ENCODE data around the gene IL12B.

Gene IL12B

DNA sequence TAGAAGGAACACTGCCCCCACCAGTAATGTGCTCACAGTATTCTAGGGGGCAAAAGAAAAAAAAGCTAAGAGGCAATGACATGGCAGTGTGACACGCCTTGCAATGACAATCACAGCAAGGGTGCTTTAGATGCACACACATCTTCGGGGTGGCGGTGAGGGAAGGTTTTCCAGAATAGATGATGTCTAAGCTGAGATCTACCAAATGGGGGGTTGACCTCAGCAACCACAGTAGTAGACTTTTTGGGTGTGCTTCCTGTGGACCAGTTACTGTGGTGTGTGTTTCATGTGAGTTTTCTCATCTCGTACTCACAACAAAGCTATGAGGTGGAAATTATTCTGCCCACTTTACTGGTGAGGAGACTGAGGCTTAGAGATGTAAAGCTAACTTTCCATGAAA is 10.2 kb upstream of the IL12B start:
- no peak for DNase-seq (ENCODE audit: low read depth)
- TF ChIP-seq, protein P1, sequence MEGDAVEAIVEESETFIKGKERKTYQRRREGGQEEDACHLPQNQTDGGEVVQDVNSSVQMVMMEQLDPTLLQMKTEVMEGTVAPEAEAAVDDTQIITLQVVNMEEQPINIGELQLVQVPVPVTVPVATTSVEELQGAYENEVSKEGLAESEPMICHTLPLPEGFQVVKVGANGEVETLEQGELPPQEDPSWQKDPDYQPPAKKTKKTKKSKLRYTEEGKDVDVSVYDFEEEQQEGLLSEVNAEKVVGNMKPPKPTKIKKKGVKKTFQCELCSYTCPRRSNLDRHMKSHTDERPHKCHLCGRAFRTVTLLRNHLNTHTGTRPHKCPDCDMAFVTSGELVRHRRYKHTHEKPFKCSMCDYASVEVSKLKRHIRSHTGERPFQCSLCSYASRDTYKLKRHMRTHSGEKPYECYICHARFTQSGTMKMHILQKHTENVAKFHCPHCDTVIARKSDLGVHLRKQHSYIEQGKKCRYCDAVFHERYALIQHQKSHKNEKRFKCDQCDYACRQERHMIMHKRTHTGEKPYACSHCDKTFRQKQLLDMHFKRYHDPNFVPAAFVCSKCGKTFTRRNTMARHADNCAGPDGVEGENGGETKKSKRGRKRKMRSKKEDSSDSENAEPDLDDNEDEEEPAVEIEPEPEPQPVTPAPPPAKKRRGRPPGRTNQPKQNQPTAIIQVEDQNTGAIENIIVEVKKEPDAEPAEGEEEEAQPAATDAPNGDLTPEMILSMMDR (IDR thresholded peaks at IDR 0.05; ENCODE audit: low read depth, low read length, missing control alignments), result no peak
- no peak overlapping the region for H3K4me3 ChIP-seq (ENCODE audit: low read depth, low read length)
- in situ Hi-C loops (cut with HindIII; ENCODE audit: low sequenced_read_pairs), result no loop called here

DNA sequence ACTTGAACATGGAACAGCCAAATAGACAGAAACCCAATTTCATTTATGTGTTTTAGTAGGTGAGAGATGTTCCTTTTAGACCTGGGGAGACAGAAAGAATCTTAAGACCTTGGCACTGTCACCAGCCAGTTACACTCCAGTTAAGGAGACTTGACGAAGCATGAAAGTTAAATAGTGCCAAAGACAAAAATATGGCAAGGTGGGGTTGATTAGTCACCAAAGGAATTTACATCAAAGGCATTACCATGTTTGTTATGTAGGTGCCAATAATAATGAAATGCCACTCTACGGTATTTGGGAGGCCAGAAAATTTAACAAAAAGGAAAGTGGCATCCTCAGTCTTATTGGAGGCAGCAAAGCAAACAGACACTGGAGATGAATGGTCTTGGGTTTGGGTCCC is 9.2 kb upstream of the IL12B start:
- no peak for DNase-seq (ENCODE audit: low read depth)
- no peak overlapping the region for H3K4me3 ChIP-seq (ENCODE audit: low read depth, low read length)
- TF ChIP-seq, protein P1 (IDR thresholded peaks at IDR 0.05; ENCODE audit: low read depth, low read length, missing control alignments), result no peak
- in situ Hi-C loops (cut with HindIII; ENCODE audit: low sequenced_read_pairs), result no loop called here

DNA sequence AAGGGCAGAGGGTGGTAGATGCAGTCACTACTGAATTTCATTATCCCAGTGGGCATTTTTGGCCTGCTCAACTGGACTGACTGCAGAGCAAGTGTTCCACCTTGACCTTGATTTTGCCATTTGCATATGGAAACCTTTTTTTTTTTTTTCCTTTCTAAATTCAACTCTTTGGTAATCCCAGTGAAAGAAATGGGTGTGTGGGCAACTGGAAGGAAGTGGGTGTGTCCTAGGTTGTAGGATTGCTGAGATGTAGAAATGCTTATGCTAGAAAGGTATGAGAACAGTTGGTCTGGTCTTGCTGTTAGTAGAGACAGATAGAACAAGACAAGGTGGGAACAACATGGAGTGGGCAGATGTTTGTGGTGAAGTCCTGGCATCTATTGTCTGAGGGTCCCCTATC is 7.8 kb upstream of the IL12B start:
- no peak overlapping the region for H3K4me3 ChIP-seq (ENCODE audit: low read depth, low read length)
- in situ Hi-C loops (cut with HindIII; ENCODE audit: low sequenced_read_pairs), result no loop called here
- TF ChIP-seq, protein P1 (IDR thresholded peaks at IDR 0.05; ENCODE audit: low read depth, low read length, missing control alignments), result no peak
- no peak for DNase-seq (ENCODE audit: low read depth)

DNA sequence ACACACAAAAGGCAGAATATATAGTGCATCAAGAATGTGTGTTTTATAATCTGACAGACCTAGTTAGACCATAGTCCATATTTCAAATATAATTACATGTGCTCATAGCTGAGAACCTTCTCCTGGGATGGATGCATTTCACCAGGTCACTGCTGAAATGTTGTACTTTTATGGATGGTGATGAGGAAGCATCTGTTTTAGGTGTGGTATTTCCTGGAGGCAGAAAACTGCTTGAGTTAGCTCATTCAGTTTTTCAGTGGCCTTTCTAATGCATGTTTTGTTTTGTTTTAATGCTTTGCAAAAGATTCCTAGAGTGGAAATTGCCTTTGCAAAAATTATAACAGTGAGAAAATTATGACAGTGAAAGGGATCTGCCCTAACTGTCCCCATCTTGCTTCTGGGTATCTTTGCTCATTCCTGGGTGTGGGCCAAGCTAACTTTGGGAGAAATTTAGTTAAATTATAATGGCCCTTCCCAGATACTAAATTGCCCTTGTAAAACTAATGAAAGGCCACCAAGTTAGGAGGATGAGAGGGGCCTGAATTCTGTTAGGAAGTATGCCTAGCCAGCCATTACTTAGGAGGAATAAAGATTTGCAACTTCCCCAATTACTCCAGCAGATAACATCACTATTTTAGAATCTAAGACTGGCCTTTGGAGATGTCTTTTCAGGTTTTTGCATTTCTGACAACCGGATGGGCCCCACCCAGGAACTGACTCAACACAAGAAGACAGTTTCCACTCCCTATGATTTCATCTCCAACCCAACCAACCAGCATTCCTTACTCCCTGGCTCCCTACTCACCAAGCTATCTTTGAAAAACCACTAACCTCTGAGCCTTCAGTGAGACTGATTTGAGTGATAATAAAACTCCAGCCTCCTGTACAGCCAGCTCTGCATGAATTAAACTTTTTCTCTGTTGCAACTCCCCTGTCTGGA is 7.0 kb upstream of the IL12B start:
- TF ChIP-seq, protein P1 (IDR thresholded peaks at IDR 0.05; ENCODE audit: low read depth, low read length, missing control alignments), result no peak
- in situ Hi-C loops (cut with HindIII; ENCODE audit: low sequenced_read_pairs), result no loop called here
- no peak for DNase-seq (ENCODE audit: low read depth)
- no peak overlapping the region for H3K4me3 ChIP-seq (ENCODE audit: low read depth, low read length)

DNA sequence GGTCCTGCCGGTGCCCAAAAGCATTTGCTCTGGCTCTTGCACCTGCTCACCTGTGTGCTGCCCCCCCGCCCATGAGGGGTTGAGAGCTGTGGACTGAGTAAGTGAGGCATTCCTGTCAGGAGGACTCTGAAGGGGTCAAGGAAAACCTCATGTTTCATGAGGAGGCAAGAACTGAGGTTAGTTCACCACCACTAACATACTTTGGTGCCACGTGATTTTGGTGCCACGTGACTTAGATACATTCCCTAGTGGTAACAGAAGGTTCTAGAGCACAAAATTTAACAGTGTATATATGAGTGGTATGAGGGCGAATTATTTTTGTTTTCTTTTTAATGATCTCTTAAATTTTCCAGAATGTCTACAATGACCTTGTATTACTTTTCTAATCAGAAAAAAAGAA is 6.3 kb upstream of the IL12B start:
- no peak for DNase-seq (ENCODE audit: low read depth)
- no peak overlapping the region for H3K4me3 ChIP-seq (ENCODE audit: low read depth, low read length)
- in situ Hi-C loops (cut with HindIII; ENCODE audit: low sequenced_read_pairs), result no loop called here
- TF ChIP-seq, protein P1 (IDR thresholded peaks at IDR 0.05; ENCODE audit: low read depth, low read length, missing control alignments), result no peak

DNA sequence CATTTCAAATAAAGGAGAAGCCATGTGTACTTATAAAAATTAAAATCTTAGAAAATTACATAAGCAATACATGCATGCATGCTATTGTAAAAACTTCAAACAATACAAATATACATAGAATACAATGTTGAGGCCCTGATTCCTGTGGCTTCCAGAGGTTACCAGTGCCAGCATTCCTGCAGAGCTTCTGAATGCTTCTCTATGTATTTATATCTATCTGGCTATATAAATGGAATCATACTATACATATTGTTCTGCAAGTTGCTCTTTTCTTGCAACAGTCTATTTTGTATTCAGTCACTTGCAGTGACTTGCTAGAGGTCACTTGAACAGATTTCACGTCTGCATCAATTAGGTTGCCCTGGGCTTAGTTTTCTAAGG is 3.2 kb upstream of the IL12B start:
- in situ Hi-C loops (cut with HindIII; ENCODE audit: low sequenced_read_pairs), result no loop called here
- TF ChIP-seq, protein P1 (IDR thresholded peaks at IDR 0.05; ENCODE audit: low read depth, low read length, missing control alignments), result no peak
- no peak overlapping the region for H3K4me3 ChIP-seq (ENCODE audit: low read depth, low read length)
- no peak for DNase-seq (ENCODE audit: low read depth)

All from astrocyte of the cerebellum (primary cell).